ENCODE results near the gene PRSS48.
A peak's percentile ranks its signal among the peaks of the same experiment; 100 is the strongest.

PRSS48 gene

GRCh38 chr4:151297170-151297569 lies 20.2 kb downstream of the PRSS48 start:
- TF ChIP-seq CTCF (IDR thresholded peaks at IDR 0.05; ENCODE audit: low read depth, low read length): no peak
- H3K4me3 ChIP-seq (ENCODE audit: low read depth, low read length): no peak overlapping the region
- in situ Hi-C loops (cut with HindIII; ENCODE audit: low sequenced_read_pairs): no loop called here
- no peak for DNase-seq (ENCODE audit: low read depth, low spot score)

- H3K4me3 ChIP-seq (ENCODE audit: low read depth, low read length): no peak overlapping the region
- in situ Hi-C loops (cut with HindIII; ENCODE audit: low sequenced_read_pairs): no loop called here
- TF ChIP-seq CTCF (IDR thresholded peaks at IDR 0.05; ENCODE audit: low read depth, low read length): no peak
- DNase-seq (ENCODE audit: low read depth, low spot score): peak; percentile 51
Observed at GRCh38 chr4:151302432-151302831, 25.5 kb downstream of the PRSS48 start.

- in situ Hi-C loops (cut with HindIII; ENCODE audit: low sequenced_read_pairs): no loop called here
- no peak overlapping the region for H3K4me3 ChIP-seq (ENCODE audit: low read depth, low read length)
- peak; percentile 20 for DNase-seq (ENCODE audit: low read depth, low spot score)
- no peak for TF ChIP-seq CTCF (IDR thresholded peaks at IDR 0.05; ENCODE audit: low read depth, low read length)
Observed at GRCh38 chr4:151304226-151304625, 27.3 kb downstream of the PRSS48 start.

DNA sequence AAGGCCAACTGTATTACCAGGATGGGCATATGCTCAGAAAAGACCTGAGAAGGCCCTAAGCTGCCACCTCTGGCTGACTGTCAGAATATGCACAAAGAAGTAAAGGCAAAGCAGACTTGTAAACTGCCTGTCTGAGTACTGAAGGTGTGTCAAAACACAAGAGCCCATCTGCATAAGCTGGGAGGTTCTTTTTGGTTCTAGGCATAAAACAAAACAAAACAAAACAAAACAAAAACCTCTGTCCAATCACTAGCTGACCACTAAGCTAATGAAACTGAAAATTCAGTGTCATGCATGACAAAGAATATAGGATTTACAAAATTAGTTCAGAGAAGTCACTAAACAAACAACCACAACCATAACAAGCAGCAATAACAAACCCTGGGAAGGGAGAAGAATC lies 27.8 kb downstream of the PRSS48 start:
- in situ Hi-C loops (cut with HindIII; ENCODE audit: low sequenced_read_pairs): no loop called here
- no peak for TF ChIP-seq CTCF (IDR thresholded peaks at IDR 0.05; ENCODE audit: low read depth, low read length)
- DNase-seq (ENCODE audit: low read depth, low spot score): peak; percentile 21
- no peak overlapping the region for H3K4me3 ChIP-seq (ENCODE audit: low read depth, low read length)

- no peak for TF ChIP-seq CTCF (IDR thresholded peaks at IDR 0.05; ENCODE audit: low read depth, low read length)
- in situ Hi-C loops (cut with HindIII; ENCODE audit: low sequenced_read_pairs): no loop called here
- no peak overlapping the region for H3K4me3 ChIP-seq (ENCODE audit: low read depth, low read length)
- no peak for DNase-seq (ENCODE audit: low read depth, low spot score)
Observed at GRCh38 chr4:151310124-151310728, 33.3 kb downstream of the PRSS48 start.

DNA sequence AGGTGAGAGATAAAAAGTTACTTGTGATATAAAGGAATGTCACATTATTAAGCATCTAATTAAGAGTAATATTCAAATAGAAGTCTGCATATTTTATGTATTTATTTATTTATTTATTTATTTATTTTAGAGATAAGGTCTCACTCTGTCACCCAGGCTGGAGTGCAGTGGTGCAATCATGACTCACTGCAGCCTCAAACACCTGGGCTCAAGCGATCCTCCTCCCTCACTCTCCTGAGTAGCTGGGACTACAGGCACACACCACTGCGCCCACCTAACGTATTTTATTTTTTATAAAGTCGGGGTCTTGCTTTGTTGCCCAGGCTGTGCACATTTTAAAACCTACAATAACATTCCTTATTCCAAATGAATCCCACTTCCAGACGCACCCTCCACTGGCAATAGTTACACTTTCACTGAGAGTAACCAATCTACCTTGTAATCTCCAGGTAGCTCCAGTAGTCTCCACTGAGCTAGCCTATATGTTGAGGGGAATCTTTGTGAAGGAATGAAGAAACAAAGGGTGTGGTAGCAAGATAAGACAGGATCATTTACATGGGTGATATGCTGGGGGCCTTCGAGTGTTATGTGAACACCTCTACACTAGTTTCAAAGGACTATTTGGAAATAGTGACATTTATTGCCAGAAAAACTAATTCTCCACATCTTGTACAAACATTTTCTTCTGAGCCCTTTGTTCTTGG lies 36.5 kb downstream of the PRSS48 start:
- DNase-seq (ENCODE audit: low read depth, low spot score): no peak
- in situ Hi-C loops (cut with HindIII; ENCODE audit: low sequenced_read_pairs): no loop called here
- H3K4me3 ChIP-seq (ENCODE audit: low read depth, low read length): no peak overlapping the region
- no peak for TF ChIP-seq CTCF (IDR thresholded peaks at IDR 0.05; ENCODE audit: low read depth, low read length)

Data from astrocyte of the spinal cord (primary cell).